ENCODE measurements around the gene TMX4.

The TMX4 gene

GRCh38 chr20:7977709-7978108 lies 41.9 kb downstream of the TMX4 start:
- Histone ChIP-seq H3K4me1 (ENCODE audit: insufficient read depth, low read length, poor library complexity, severe bottlenecking) (peaks cover 15% of the 10 kb centered on the region), H2AFZ (ENCODE audit: low read length) (no peak overlapping the region), H4K20me1 (ENCODE audit: insufficient read depth, low read length, poor library complexity, severe bottlenecking) (no peaks in the 10 kb centered on the region), H3K36me3 (ENCODE audit: insufficient read depth, low read length) (peaks cover 20% of the 10 kb centered on the region; the same call in 1 of the 2 replicates), H3F3A (ENCODE audit: low read depth) (no peaks in the 10 kb centered on the region), H3K9ac (ENCODE audit: low read depth, low read length, poor library complexity, severe bottlenecking) (no peak overlapping the region), H3K27me3 (ENCODE audit: insufficient read depth, low read length, poor library complexity, severe bottlenecking) (no peaks in the 10 kb centered on the region), H3K4me3 (ENCODE audit: low read length, poor library complexity, severe bottlenecking) (no peak overlapping the region), H3K9me3 (ENCODE audit: insufficient read depth, low read depth, low read length) (no peaks in the 10 kb centered on the region), H3K4me2 (ENCODE audit: low read depth, low read length, poor library complexity, severe bottlenecking) (no peak overlapping the region), H3K9me2 (replicated peaks; ENCODE audit: low read depth, low read length) (no peaks in the 10 kb centered on the region), H3K79me2 (ENCODE audit: insufficient read depth, low read length) (no peaks in the 10 kb centered on the region)
- TF ChIP-seq EZH2phosphoT487 (IDR thresholded peaks at IDR 0.05; ENCODE audit: borderline replicate concordance) = no peak
- TF ChIP-seq CTCF (conservative IDR thresholded peaks at IDR 0.05; ENCODE audit: low read length) = no peak

GRCh38 chr20:7975851-7976414 lies 43.6 kb downstream of the TMX4 start:
- TF ChIP-seq EZH2phosphoT487 (IDR thresholded peaks at IDR 0.05; ENCODE audit: borderline replicate concordance) (no peak), CTCF (conservative IDR thresholded peaks at IDR 0.05; ENCODE audit: low read length) (no peak)
- Histone ChIP-seq H3K4me2 (ENCODE audit: low read depth, low read length, poor library complexity, severe bottlenecking) (no peak overlapping the region), H3K4me1 (ENCODE audit: insufficient read depth, low read length, poor library complexity, severe bottlenecking) (peaks cover 15% of the 10 kb centered on the region), H2AFZ (ENCODE audit: low read length) (no peak overlapping the region), H3K9ac (ENCODE audit: low read depth, low read length, poor library complexity, severe bottlenecking) (no peak overlapping the region), H3K9me2 (replicated peaks; ENCODE audit: low read depth, low read length) (no peaks in the 10 kb centered on the region), H3K27me3 (ENCODE audit: insufficient read depth, low read length, poor library complexity, severe bottlenecking) (no peaks in the 10 kb centered on the region), H4K20me1 (ENCODE audit: insufficient read depth, low read length, poor library complexity, severe bottlenecking) (no peaks in the 10 kb centered on the region), H3K9me3 (ENCODE audit: insufficient read depth, low read depth, low read length) (no peaks in the 10 kb centered on the region), H3K36me3 (ENCODE audit: insufficient read depth, low read length) (peaks cover 3% of the 10 kb centered on the region; the same call in 1 of the 2 replicates), H3F3A (ENCODE audit: low read depth) (no peaks in the 10 kb centered on the region), H3K79me2 (ENCODE audit: insufficient read depth, low read length) (no peaks in the 10 kb centered on the region), H3K4me3 (ENCODE audit: low read length, poor library complexity, severe bottlenecking) (no peak overlapping the region)

- no peak for TF ChIP-seq CTCF (conservative IDR thresholded peaks at IDR 0.05; ENCODE audit: low read length)
- TF ChIP-seq EZH2phosphoT487 (IDR thresholded peaks at IDR 0.05; ENCODE audit: borderline replicate concordance) = no peak
- H2AFZ ChIP-seq (ENCODE audit: low read length) = no peak overlapping the region
- H3K27me3 ChIP-seq (ENCODE audit: insufficient read depth, low read length, poor library complexity, severe bottlenecking) = no peaks in the 10 kb centered on the region
- H3K4me1 ChIP-seq (ENCODE audit: insufficient read depth, low read length, poor library complexity, severe bottlenecking) = peaks cover 9% of the 10 kb centered on the region
- no peaks in the 10 kb centered on the region for H4K20me1 ChIP-seq (ENCODE audit: insufficient read depth, low read length, poor library complexity, severe bottlenecking)
- H3K36me3 ChIP-seq (ENCODE audit: insufficient read depth, low read length) = peaks cover 3% of the 10 kb centered on the region; the same call in 1 of the 2 replicates
- no peaks in the 10 kb centered on the region for H3K9me2 ChIP-seq (replicated peaks; ENCODE audit: low read depth, low read length)
- no peak overlapping the region for H3K4me2 ChIP-seq (ENCODE audit: low read depth, low read length, poor library complexity, severe bottlenecking)
- no peaks in the 10 kb centered on the region for H3K79me2 ChIP-seq (ENCODE audit: insufficient read depth, low read length)
- H3F3A ChIP-seq (ENCODE audit: low read depth) = no peaks in the 10 kb centered on the region
- no peak overlapping the region for H3K9ac ChIP-seq (ENCODE audit: low read depth, low read length, poor library complexity, severe bottlenecking)
- H3K9me3 ChIP-seq (ENCODE audit: insufficient read depth, low read depth, low read length) = no peaks in the 10 kb centered on the region
- H3K4me3 ChIP-seq (ENCODE audit: low read length, poor library complexity, severe bottlenecking) = no peak overlapping the region
Observed at GRCh38 chr20:7974785-7975435, 44.7 kb downstream of the TMX4 start.

Measured in Loucy (cell line).